Globus pallidus (tissue), 1 donor: ENCODE data around the gene PIK3R5.
A peak's percentile ranks its signal among the peaks of the same experiment; 100 is the strongest.
"Not testable (repeated sequence)": the region's sequence is repeated elsewhere in the genome, so short reads cannot be mapped to it uniquely, and the experiment has no call there.

Source experiments
- DNase-seq: peaks from one replicate; pipeline ENCODE4 v3.0.0-alpha.2; 2015; ENCODE audit warnings: low spot score

Gene PIK3R5

GRCh38 chr17:8965394-8966168, at the start of gene PIK3R5:
Gene PIK3R5 (minus strand): TSS chr17:8965707. CDS start chr17:8911494, 54,213 bp downstream.
- DNase-seq = no peak

- no peak for DNase-seq
Observed at GRCh38 chr17:9011001-9011400, 45.5 kb upstream of the PIK3R5 start.

GRCh38 chr17:9009737-9010136, 44.2 kb upstream of the PIK3R5 start:
- DNase-seq = no peak

- no peak for DNase-seq
Observed at GRCh38 chr17:9009096-9009495, 43.6 kb upstream of the PIK3R5 start.

- no peak for DNase-seq
Observed at GRCh38 chr17:9007052-9007714, 41.7 kb upstream of the PIK3R5 start.

GRCh38 chr17:9006175-9006767, 40.8 kb upstream of the PIK3R5 start:
- DNase-seq = no peak

GRCh38 chr17:9004961-9005285, 39.4 kb upstream of the PIK3R5 start:
- no peak for DNase-seq

- DNase-seq = no peak
Observed at GRCh38 chr17:9004132-9004960, 38.8 kb upstream of the PIK3R5 start.

GRCh38 chr17:9003355-9004131, 38.0 kb upstream of the PIK3R5 start:
- DNase-seq = no peak

GRCh38 chr17:9002606-9003354, 37.3 kb upstream of the PIK3R5 start:
- no peak for DNase-seq

GRCh38 chr17:9002227-9002605, 36.7 kb upstream of the PIK3R5 start:
- no peak for DNase-seq

GRCh38 chr17:9001559-9001958, 36.1 kb upstream of the PIK3R5 start:
- DNase-seq = no peak

GRCh38 chr17:8997994-8998628, 32.6 kb upstream of the PIK3R5 start:
- DNase-seq = no peak

- no peak for DNase-seq
Observed at GRCh38 chr17:8995711-8996110, 30.2 kb upstream of the PIK3R5 start.

- DNase-seq = peak; percentile 6
Observed at GRCh38 chr17:8994319-8994718, 28.8 kb upstream of the PIK3R5 start.

GRCh38 chr17:8991514-8992285, 26.2 kb upstream of the PIK3R5 start:
- DNase-seq = peak; percentile 41

GRCh38 chr17:8988263-8988935, 22.9 kb upstream of the PIK3R5 start:
- not testable (repeated sequence) for DNase-seq

- no peak for DNase-seq
Observed at GRCh38 chr17:8986295-8986694, 20.8 kb upstream of the PIK3R5 start.
